K562 (cell line): ENCODE results near the gene DAP. TPM values are rescaled to one million over a fixed set of nuclear protein-coding genes. Genes with fewer than 3 reads are reported as not detected.
A peak's percentile ranks its signal among the peaks of the same experiment; 100 is the strongest.

Experiments used
- BRF2 ChIP-seq: IDR thresholded peaks from 3 replicates; pipeline ENCODE4 v1.6.1; 2011; ENCODE audit warnings: borderline replicate concordance, mild to moderate bottlenecking; ENCODE audit not compliant: insufficient read length, insufficient read depth
- E2F6 ChIP-seq, 2 experiments: IDR thresholded peaks; 2 replicates each; pipeline ENCODE4 v1.6.1; 2011; ENCODE audit warnings: borderline replicate concordance in 1 of 2, control low read depth in 1 of 2, low read depth in 1 of 2, low read length in 1 of 2, mild to moderate bottlenecking in 1 of 2, mixed read lengths in 1 of 2, moderate library complexity in 1 of 2; ENCODE audit not compliant: insufficient read depth in 1 of 2, insufficient read length in 1 of 2, poor library complexity in 1 of 2, severe bottlenecking in 1 of 2; ENCODE audit errors: extremely low read depth in 1 of 2
- FOSL1 ChIP-seq: fragments of 200-800 bp; sonication (Bioruptor generic); conservative IDR thresholded peaks from 2 replicates; pipeline ENCODE4 v1.6.1; 2016; ENCODE audit warnings: missing genetic modification characterization, missing compliant biosample characterization
- HDAC8 ChIP-seq: fragments of 450-650 bp; IDR thresholded peaks from 2 replicates; pipeline ENCODE4 v1.6.1; 2016; ENCODE audit warnings: mild to moderate bottlenecking, missing genetic modification characterization, moderate library complexity, missing compliant biosample characterization
- HOMEZ ChIP-seq: fragments of 250-450 bp; sonication (Bioruptor Pico); IDR thresholded peaks from 2 replicates; pipeline ENCODE4 v1.4.0; 2020; ENCODE audit warnings: mild to moderate bottlenecking, moderate library complexity
- REST ChIP-seq, 2 experiments: fragments of 450-650 bp; formaldehyde crosslinking in 1 of 2; IDR thresholded peaks; 2 replicates each; pipeline versions ENCODE4 v1.4.0 to v1.6.1; 2014 to 2020; ENCODE audit warnings: mild to moderate bottlenecking in 2 of 2, borderline replicate concordance in 1 of 2, low read depth in 1 of 2
- SNIP1 ChIP-seq: fragments of 450-650 bp; IDR thresholded peaks from 2 replicates; pipeline ENCODE4 v1.7.1; 2017; ENCODE audit warnings: low read depth, mild to moderate bottlenecking
- SRSF9 ChIP-seq: fragments of 200-400 bp; formaldehyde crosslinking; IDR thresholded peaks from 2 replicates; pipeline ENCODE4 v1.6.1; 2017; ENCODE audit warnings: low read depth, low read length, borderline replicate concordance
- ZBTB2 ChIP-seq: fragments of 450-650 bp; IDR thresholded peaks from 2 replicates; pipeline ENCODE4 v1.6.1; 2016; ENCODE audit warnings: antibody characterized with exemption
- ZNF639 ChIP-seq, 2 experiments: fragments of 200-800 bp in 1 of 2; sonication (Bioruptor generic) in 1 of 2; sonication (generic) in 1 of 2; formaldehyde crosslinking in 1 of 2; IDR thresholded peaks in 1 of 2; conservative IDR thresholded peaks in 1 of 2; 2 replicates each; pipeline versions ENCODE4 v1.5.0 to v1.6.1; 2016 to 2020; ENCODE audit warnings: missing compliant biosample characterization in 1 of 2, missing genetic modification characterization in 1 of 2, missing genetic modification reagents in 1 of 2
- polyA plus RNA-seq, 8 experiments: library from polyadenylated mRNA; depleted of rRNA in 4 of 8; stranded (reverse) in 5 of 8; unstranded in 3 of 8; fragments of >200 nt; fragmentation: Nextera tagmentation in 2 of 8; fragmentation: Illumina TruSeq in 1 of 8; extraction: Ambion mirVana in 2 of 8; extraction: Trizol in 1 of 8; gene quantifications; 2 replicates each; pipeline versions ENCODE4 v1.2.1 to v1.2.3, GENCODE V29; 2011 to 2014; ENCODE audit warnings: inconsistent platforms in 1 of 8, missing spikeins in 1 of 8
- total RNA-seq, 7 experiments: library from RNA; depleted of rRNA in 6 of 7; stranded (reverse); fragments of >200 nt in 6 of 7; fragmentation: Illumina TruSeq in 2 of 7; extraction: Trizol in 2 of 7; gene quantifications; 2 replicates each; pipeline versions ENCODE4 v1.2.1 to v1.2.3, GENCODE V29; 2011 to 2021; ENCODE audit warnings: low replicate concordance in 1 of 7

DAP gene
- total and polyA plus RNA-seq, 9 of the 15 experiments (the other 6 are each of a cell fraction or from before 2014, with no cell fraction given): 14.1 to 151 (median 34.5) TPM

- TF ChIP-seq ZNF639 (CRISPR knock-in tag; conservative IDR thresholded peaks at IDR 0.05 in 1 of 2, IDR thresholded peaks at IDR 0.05 in 1 of 2) (peak in 1 of 2 experiments; percentile 35; a peak in 1 of 4 replicates), REST (IDR thresholded peaks at IDR 0.05; ENCODE audit: borderline replicate concordance) (no peak), REST (CRISPR knock-in tag; IDR thresholded peaks at IDR 0.05; ENCODE audit: low read depth) (0 out of 2 replicates have a peak, but pooled peaks have one; percentile 58), ZBTB2 (no peak), HDAC8 (tag) (0 out of 2 replicates have a peak, but pooled peaks have one; percentile 22), SNIP1 (no peak), SRSF9 (no peak), FOSL1 (peak; percentile 1; the same call in 1 of the 2 replicates), E2F6 (IDR thresholded peaks at IDR 0.05; ENCODE audit: borderline replicate concordance in 1 of 2, extremely low read depth in 1 of 2, insufficient read depth in 1 of 2, insufficient read length in 1 of 2, low read depth in 1 of 2, low read length in 1 of 2, poor library complexity in 1 of 2, severe bottlenecking in 1 of 2) (peak in 1 of 2 experiments; percentile 73), BRF2 (no peak), HOMEZ (CRISPR knock-in tag) (no peak)
Observed at GRCh38 chr5:10760921-10761184, 181 bp downstream of the DAP start (continued).
